GM18867 (cell line): ENCODE data around the gene RAB11FIP4.

ENCODE experiments used
- ATAC-seq: cut with Tn5 transposase; IDR thresholded peaks from one replicate; pipeline ENCODE4 v1.9.1; 2021; ENCODE audit warnings: mild to moderate bottlenecking, moderate library complexity; ENCODE audit not compliant: unreplicated experiment

The RAB11FIP4 gene

GRCh38 chr17:31404028-31404949 is 12.8 kb downstream of the RAB11FIP4 start:
- ATAC-seq, result no peak

GRCh38 chr17:31405890-31406371 is 14.5 kb downstream of the RAB11FIP4 start:
- no peak for ATAC-seq

GRCh38 chr17:31408586-31408985 is 17.1 kb downstream of the RAB11FIP4 start:
- no peak for ATAC-seq

GRCh38 chr17:31411707-31412285 is 20.3 kb downstream of the RAB11FIP4 start:
- ATAC-seq, result no peak

- ATAC-seq, result no peak
Measured at GRCh38 chr17:31412511-31412910, 21.0 kb downstream of the RAB11FIP4 start.

GRCh38 chr17:31413081-31413799 is 21.8 kb downstream of the RAB11FIP4 start:
- ATAC-seq, result no peak

- no peak for ATAC-seq
Measured at GRCh38 chr17:31413874-31414549, 22.5 kb downstream of the RAB11FIP4 start.

- ATAC-seq, result no peak
Measured at GRCh38 chr17:31414550-31414918, 23.1 kb downstream of the RAB11FIP4 start.

- ATAC-seq, result no peak
Measured at GRCh38 chr17:31415004-31415454, 23.6 kb downstream of the RAB11FIP4 start.

- no peak for ATAC-seq
Measured at GRCh38 chr17:31415640-31416502, 24.4 kb downstream of the RAB11FIP4 start.

- no peak for ATAC-seq
Measured at GRCh38 chr17:31416503-31416923, 25.0 kb downstream of the RAB11FIP4 start.

GRCh38 chr17:31417051-31417792 is 25.7 kb downstream of the RAB11FIP4 start:
- no peak for ATAC-seq

- ATAC-seq, result no peak
Measured at GRCh38 chr17:31418773-31419350, 27.4 kb downstream of the RAB11FIP4 start.

- no peak for ATAC-seq
Measured at GRCh38 chr17:31422443-31422842, 31.0 kb downstream of the RAB11FIP4 start.

- ATAC-seq, result no peak
Measured at GRCh38 chr17:31424944-31425281, 33.4 kb downstream of the RAB11FIP4 start.

- no peak for ATAC-seq
Measured at GRCh38 chr17:31425282-31426040, 34.0 kb downstream of the RAB11FIP4 start.

GRCh38 chr17:31427684-31428083 is 36.2 kb downstream of the RAB11FIP4 start:
- no peak for ATAC-seq

GRCh38 chr17:31428111-31428510 is 36.6 kb downstream of the RAB11FIP4 start:
- no peak for ATAC-seq
